Gastrocnemius medialis (tissue), 4 donors: ENCODE results near the gene CDKN1C. TPM values are rescaled to one million over a fixed set of nuclear protein-coding genes. Genes with fewer than 3 reads are reported as not detected.

ENCODE experiments used
- ATAC-seq, 2 donors: fragments of 150-250 bp; one replicate each; pipeline ENCODE4 v1.9.1; 2016
- DNase-seq, 2 donors: peaks; one replicate each; pipeline ENCODE4 v3.0.0-alpha.2; 2019
- H3K27ac ChIP-seq, 4 donors: fragments of 200-600 bp; sonication (generic); 1 replicate in 1 of 4; 2 replicates in 3 of 4; pipeline ENCODE4 v1.5.1; 2016 to 2018; ENCODE audit warnings: mild to moderate bottlenecking in 2 of 4, moderate library complexity in 1 of 4
- H3K27me3 ChIP-seq, 3 donors: fragments of 200-600 bp; sonication (generic) in 2 of 3; 1 replicate in 1 of 3; 2 replicates in 2 of 3; pipeline versions ENCODE4 v1.5.1 to v1.6.0; 2016 to 2019; ENCODE audit warnings: mild to moderate bottlenecking in 1 of 3, moderate library complexity in 1 of 3
- H3K36me3 ChIP-seq, 2 donors: fragments of 200-600 bp; sonication (generic) in 1 of 2; one replicate each; pipeline ENCODE4 v1.5.1; 2017 to 2018
- H3K4me1 ChIP-seq, 2 donors: fragments of 200-600 bp; sonication (generic) in 1 of 2; one replicate each; pipeline ENCODE4 v1.5.1; 2016 to 2017; ENCODE audit warnings: mild to moderate bottlenecking in 2 of 2
- H3K4me3 ChIP-seq, 4 donors: fragments of 200-600 bp; sonication (generic) in 3 of 4; 1 replicate in 1 of 4; 2 replicates in 3 of 4; pipeline ENCODE4 v1.5.1; 2016 to 2019; ENCODE audit warnings: mild to moderate bottlenecking in 2 of 4
- H3K9me3 ChIP-seq, 3 donors: fragments of 200-600 bp; sonication (generic) in 2 of 3; 1 replicate in 1 of 3; 2 replicates in 2 of 3; pipeline ENCODE4 v1.5.1; 2016 to 2019
- POLR2A ChIP-seq, 2 donors: fragments of 450-650 bp; IDR thresholded peaks; one replicate each; pipeline ENCODE4 v1.6.1; 2017; ENCODE audit warnings: antibody characterized with exemption in 2 of 2, mild to moderate bottlenecking in 2 of 2, moderate library complexity in 2 of 2
- in situ Hi-C, 4 donors: fragments of 200-750 bp; cut with MboI; loops; one replicate each; pipeline versions ENCODE4 v1.15.0 to v1.8.0; 2017; ENCODE audit warnings: low sequenced_read_pairs in 4 of 4
- intact Hi-C: fragments of 100-400 bp; cut with DNase I; formaldehyde crosslinking; loops from one replicate; pipeline ENCODE4 v1.15.1; 2023; ENCODE audit warnings: low total_unique reads
- total RNA-seq, 4 donors: library from RNA; depleted of rRNA; stranded (reverse); fragments of >200 nt; gene quantifications; one replicate each; pipeline versions ENCODE4 v1.1.0 to v1.2.3, GENCODE V29; 2016
- TF ChIP-seq, protein P1 (sequence below), 5 experiments: fragments of 450-650 bp in 3 of 5; fragments of 200-600 bp in 2 of 5; sonication (generic) in 2 of 5; IDR thresholded peaks in 4 of 5; conservative IDR thresholded peaks in 1 of 5; 1 replicate in 4 of 5; 2 replicates in 1 of 5; pipeline ENCODE4 v1.5.1; 2016 to 2019; ENCODE audit warnings: antibody characterized with exemption in 5 of 5, mild to moderate bottlenecking in 3 of 5, moderate library complexity in 3 of 5

The CDKN1C gene
- total RNA-seq, 4 donors from 2014 or later: 22.0 to 56.9 (median 38.5) TPM

DNA sequence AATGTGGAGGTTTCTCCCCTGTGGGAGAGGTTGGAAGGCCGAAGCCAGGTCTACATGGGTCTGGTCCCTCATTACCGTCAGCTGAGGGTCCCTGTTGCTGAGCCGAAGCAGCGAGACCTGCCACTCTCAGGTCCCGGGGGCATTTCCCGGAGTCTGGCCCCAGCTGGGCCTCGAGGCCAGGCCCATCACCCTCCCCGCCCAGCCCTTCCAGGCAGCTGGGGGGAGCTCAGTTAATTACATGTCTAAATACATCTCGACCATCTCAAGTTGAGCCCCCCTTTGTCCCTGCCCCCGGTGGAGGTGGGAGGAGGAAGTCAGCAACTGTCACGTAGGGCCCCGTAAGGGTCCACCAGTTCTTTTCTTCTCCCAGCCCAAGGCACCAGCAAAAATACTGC lies 3.6 kb downstream of the CDKN1C start:
- in situ Hi-C loops (loop anchor here in 3 of 4 donors (25.0 kb wide), 2 partner anchors 195 to 445 kb away; partner anchors contain the start of genes KCNQ1OT1 (in 3 of the 3), KCNQ1 (in 1 of the 3) and TRPM5 (in 1 of the 3)), intact Hi-C loops (no loop called here)
- Histone ChIP-seq H3K27ac (peak overlapping the region in 2 of 4 donors; percentile 12 to 26), H3K9me3 (no peaks in the 10 kb centered on the region), H3K4me1 (peaks cover 8 to 25% of the 10 kb centered on the region in 2 donors), H3K36me3 (no peaks in the 10 kb centered on the region), H3K4me3 (peak overlapping the region in 1 of 4 donors; percentile 3), H3K27me3 (no peaks in the 10 kb centered on the region)
- DNase-seq (no peak), ATAC-seq (no peak)
- TF ChIP-seq POLR2A (IDR thresholded peaks at IDR 0.05): no peak
- TF ChIP-seq, protein P1, sequence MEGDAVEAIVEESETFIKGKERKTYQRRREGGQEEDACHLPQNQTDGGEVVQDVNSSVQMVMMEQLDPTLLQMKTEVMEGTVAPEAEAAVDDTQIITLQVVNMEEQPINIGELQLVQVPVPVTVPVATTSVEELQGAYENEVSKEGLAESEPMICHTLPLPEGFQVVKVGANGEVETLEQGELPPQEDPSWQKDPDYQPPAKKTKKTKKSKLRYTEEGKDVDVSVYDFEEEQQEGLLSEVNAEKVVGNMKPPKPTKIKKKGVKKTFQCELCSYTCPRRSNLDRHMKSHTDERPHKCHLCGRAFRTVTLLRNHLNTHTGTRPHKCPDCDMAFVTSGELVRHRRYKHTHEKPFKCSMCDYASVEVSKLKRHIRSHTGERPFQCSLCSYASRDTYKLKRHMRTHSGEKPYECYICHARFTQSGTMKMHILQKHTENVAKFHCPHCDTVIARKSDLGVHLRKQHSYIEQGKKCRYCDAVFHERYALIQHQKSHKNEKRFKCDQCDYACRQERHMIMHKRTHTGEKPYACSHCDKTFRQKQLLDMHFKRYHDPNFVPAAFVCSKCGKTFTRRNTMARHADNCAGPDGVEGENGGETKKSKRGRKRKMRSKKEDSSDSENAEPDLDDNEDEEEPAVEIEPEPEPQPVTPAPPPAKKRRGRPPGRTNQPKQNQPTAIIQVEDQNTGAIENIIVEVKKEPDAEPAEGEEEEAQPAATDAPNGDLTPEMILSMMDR (IDR thresholded peaks at IDR 0.05 in 4 of 5, conservative IDR thresholded peaks at IDR 0.05 in 1 of 5): no peak

DNA sequence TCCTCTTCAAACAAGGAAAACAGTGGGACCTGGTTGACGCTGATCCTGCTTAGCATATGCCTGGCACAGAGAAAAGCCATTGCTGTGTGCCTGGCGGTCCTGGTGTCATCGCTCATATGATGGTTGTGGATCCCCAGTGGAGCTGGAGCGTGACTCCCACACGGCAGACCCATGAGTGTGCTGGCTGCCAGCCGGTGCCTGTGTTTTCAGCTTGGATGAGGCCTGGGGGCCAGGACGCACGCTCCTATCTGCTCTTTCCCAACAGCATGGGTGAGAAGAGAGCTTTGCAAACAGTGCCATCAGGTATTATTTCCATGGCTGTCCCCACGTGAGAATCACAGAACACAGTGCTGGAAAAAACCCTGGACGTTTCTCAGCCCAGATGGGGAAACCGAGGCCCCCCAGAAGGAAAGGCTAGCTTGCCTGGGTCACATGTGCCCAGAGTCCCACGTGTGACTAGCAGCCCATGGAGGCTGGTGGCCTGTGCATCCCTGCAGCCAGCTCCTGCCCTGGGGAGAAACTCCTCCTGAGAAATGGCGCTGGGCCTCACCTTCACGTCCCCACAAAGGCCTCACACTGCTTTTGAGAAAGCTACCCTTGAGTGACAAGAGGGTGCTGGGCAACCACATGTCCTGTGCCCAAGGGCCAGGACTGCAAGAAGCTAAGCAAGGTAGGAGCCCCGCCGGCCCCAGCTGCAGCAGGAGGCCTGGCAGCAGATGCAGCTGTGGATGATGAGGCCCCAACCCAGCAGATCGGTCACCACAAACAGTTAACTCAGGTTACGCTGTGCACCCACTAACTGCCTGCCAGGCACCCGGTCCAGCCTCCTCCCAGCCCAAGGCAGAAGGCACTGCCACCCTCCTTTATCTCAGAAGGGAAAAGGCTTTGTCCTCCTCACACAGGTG lies 4.2 kb downstream of the CDKN1C start:
- H3K4me3 ChIP-seq: no peak overlapping the region
- ATAC-seq (no peak), DNase-seq (no peak)
- peak overlapping the region in 1 of 4 donors; percentile 12 for H3K27ac ChIP-seq
- intact Hi-C loops: no loop called here
- no peaks in the 10 kb centered on the region for H3K9me3 ChIP-seq
- no peaks in the 10 kb centered on the region for H3K27me3 ChIP-seq
- no peak for TF ChIP-seq POLR2A (IDR thresholded peaks at IDR 0.05)
- TF ChIP-seq, protein P1 (IDR thresholded peaks at IDR 0.05 in 4 of 5, conservative IDR thresholded peaks at IDR 0.05 in 1 of 5): no peak
- H3K4me1 ChIP-seq: peaks cover 8 to 19% of the 10 kb centered on the region in 2 donors
- H3K36me3 ChIP-seq: no peaks in the 10 kb centered on the region
- in situ Hi-C loops: loop anchor here in 3 of 4 donors (25.0 kb wide), 2 partner anchors 194 to 444 kb away; partner anchors contain the start of genes KCNQ1OT1 (in 3 of the 3), KCNQ1 (in 1 of the 3) and TRPM5 (in 1 of the 3)

DNA sequence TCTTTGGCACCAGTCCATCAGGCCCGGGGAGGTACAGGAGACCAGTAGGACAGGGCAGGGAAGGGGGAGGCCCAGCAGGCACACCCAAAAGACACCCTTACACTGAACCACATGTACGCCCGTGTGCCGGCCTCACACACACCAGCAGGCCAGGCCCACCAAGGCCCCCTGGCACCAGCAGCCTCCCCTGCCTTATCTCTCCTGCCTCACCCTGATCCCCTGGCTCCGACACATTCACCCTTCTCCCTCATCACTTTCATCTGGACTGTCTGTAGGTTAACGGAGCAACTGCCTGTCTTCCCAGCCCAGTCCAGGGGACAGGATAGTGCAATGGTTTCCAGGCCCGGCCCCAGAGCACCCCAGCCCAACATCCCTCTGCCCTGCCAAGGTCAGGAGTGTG lies 4.9 kb downstream of the CDKN1C start:
- intact Hi-C loops (no loop called here), in situ Hi-C loops (loop anchor here in 3 of 4 donors (25.0 kb wide), 2 partner anchors 193 to 443 kb away; partner anchors contain the start of genes KCNQ1OT1 (in 3 of the 3), KCNQ1 (in 1 of the 3) and TRPM5 (in 1 of the 3))
- no peak for TF ChIP-seq POLR2A (IDR thresholded peaks at IDR 0.05)
- TF ChIP-seq, protein P1 (IDR thresholded peaks at IDR 0.05 in 4 of 5, conservative IDR thresholded peaks at IDR 0.05 in 1 of 5): no peak
- Histone ChIP-seq H3K36me3 (no peaks in the 10 kb centered on the region), H3K4me1 (peaks cover 8 to 19% of the 10 kb centered on the region in 2 donors), H3K27ac (no peak overlapping the region), H3K27me3 (no peaks in the 10 kb centered on the region), H3K9me3 (no peaks in the 10 kb centered on the region), H3K4me3 (no peak overlapping the region)
- DNase-seq (no peak), ATAC-seq (no peak)

DNA sequence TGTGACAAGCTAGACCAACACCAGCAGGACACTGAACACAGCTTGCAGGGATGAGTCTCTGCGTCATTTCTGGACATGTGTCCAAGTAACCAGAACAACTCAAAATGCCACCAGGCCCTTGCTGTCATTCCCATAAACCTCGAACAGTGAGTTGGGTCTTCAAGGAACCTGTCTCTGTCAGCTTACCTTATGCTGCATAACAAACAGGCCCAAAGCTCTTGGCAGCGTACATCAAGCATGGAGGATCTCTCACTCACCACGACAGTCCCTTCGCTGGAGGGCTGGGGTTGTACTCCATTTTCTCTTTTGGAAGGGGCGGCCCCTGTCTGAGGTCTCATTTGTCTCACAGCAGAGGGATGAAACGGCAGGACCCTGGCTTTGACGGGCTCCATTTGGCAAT lies 6.8 kb downstream of the CDKN1C start:
- no peak for ATAC-seq
- no peak overlapping the region for H3K4me3 ChIP-seq
- TF ChIP-seq, protein P1 (IDR thresholded peaks at IDR 0.05 in 4 of 5, conservative IDR thresholded peaks at IDR 0.05 in 1 of 5): no peak
- TF ChIP-seq POLR2A (IDR thresholded peaks at IDR 0.05): no peak
- in situ Hi-C loops: loop anchor here in 3 of 4 donors (5.0 to 25.0 kb wide), 3 partner anchors 191 to 441 kb away; partner anchors contain the start of genes KCNQ1OT1 (in 3 of the 3), KCNQ1 (in 1 of the 3) and TRPM5 (in 1 of the 3)
- no peak for DNase-seq
- H3K27me3 ChIP-seq: no peaks in the 10 kb centered on the region
- no peaks in the 10 kb centered on the region for H3K36me3 ChIP-seq
- H3K27ac ChIP-seq: no peak overlapping the region
- H3K4me1 ChIP-seq: peaks cover 8 to 19% of the 10 kb centered on the region in 2 donors
- intact Hi-C loops: no loop called here
- no peaks in the 10 kb centered on the region for H3K9me3 ChIP-seq
